ENCODE results near the gene SRSF3.

SRSF3 gene

GRCh38 chr6:36624461-36625157 is 30.4 kb downstream of the SRSF3 start:
- DNase-seq (ENCODE audit: low read depth): no peak
- TF ChIP-seq CTCF (IDR thresholded peaks at IDR 0.05; ENCODE audit: insufficient read depth, low read depth, low read length, missing control alignments): no peak
- no peak overlapping the region for H3K4me3 ChIP-seq (ENCODE audit: low read depth, low read length)

GRCh38 chr6:36625158-36625919 is 31.2 kb downstream of the SRSF3 start:
- DNase-seq (ENCODE audit: low read depth): no peak
- H3K4me3 ChIP-seq (ENCODE audit: low read depth, low read length): no peak overlapping the region
- TF ChIP-seq CTCF (IDR thresholded peaks at IDR 0.05; ENCODE audit: insufficient read depth, low read depth, low read length, missing control alignments): no peak

GRCh38 chr6:36626636-36627035 is 32.5 kb downstream of the SRSF3 start:
- no peak for TF ChIP-seq CTCF (IDR thresholded peaks at IDR 0.05; ENCODE audit: insufficient read depth, low read depth, low read length, missing control alignments)
- no peak for DNase-seq (ENCODE audit: low read depth)
- H3K4me3 ChIP-seq (ENCODE audit: low read depth, low read length): no peak overlapping the region

GRCh38 chr6:36627141-36627540 is 33.0 kb downstream of the SRSF3 start:
- no peak overlapping the region for H3K4me3 ChIP-seq (ENCODE audit: low read depth, low read length)
- TF ChIP-seq CTCF (IDR thresholded peaks at IDR 0.05; ENCODE audit: insufficient read depth, low read depth, low read length, missing control alignments): no peak
- DNase-seq (ENCODE audit: low read depth): no peak

- H3K4me3 ChIP-seq (ENCODE audit: low read depth, low read length): no peak overlapping the region
- peak; percentile 42 for DNase-seq (ENCODE audit: low read depth)
- no peak for TF ChIP-seq CTCF (IDR thresholded peaks at IDR 0.05; ENCODE audit: insufficient read depth, low read depth, low read length, missing control alignments)
These were observed 33.7 kb downstream of the SRSF3 start for GRCh38 chr6:36627801-36628246.

GRCh38 chr6:36629784-36630183 is 35.6 kb downstream of the SRSF3 start:
- TF ChIP-seq CTCF (IDR thresholded peaks at IDR 0.05; ENCODE audit: insufficient read depth, low read depth, low read length, missing control alignments): no peak
- H3K4me3 ChIP-seq (ENCODE audit: low read depth, low read length): no peak overlapping the region
- no peak for DNase-seq (ENCODE audit: low read depth)
